Peyer's patch (tissue), 4 donors: ENCODE results near the gene GPR31. TPM values are rescaled to one million over a fixed set of nuclear protein-coding genes. Genes with fewer than 3 reads are reported as not detected.

Experiments used
- DNase-seq, 3 donors: peaks; one replicate each; pipeline ENCODE4 v3.0.0-alpha.2; 2017 to 2019
- H3K27ac ChIP-seq, 4 donors: fragments of 200-600 bp; sonication (generic); one replicate each; pipeline ENCODE4 v1.5.1; 2016 to 2019
- H3K27me3 ChIP-seq, 2 donors: fragments of 200-600 bp; sonication (generic); one replicate each; pipeline ENCODE4 v1.5.1; 2019
- H3K36me3 ChIP-seq, 3 donors: fragments of 200-600 bp; sonication (generic); one replicate each; pipeline ENCODE4 v1.5.1; 2016 to 2019
- H3K4me1 ChIP-seq, 4 donors: fragments of 200-600 bp; sonication (generic); one replicate each; pipeline ENCODE4 v1.5.1; 2016 to 2019
- H3K4me3 ChIP-seq, 4 donors: fragments of 200-600 bp; sonication (generic); 1 replicate in 3 of 4; 2 replicates in 1 of 4; pipeline ENCODE4 v1.5.1; 2016 to 2019; ENCODE audit warnings: mild to moderate bottlenecking in 1 of 4
- H3K9me3 ChIP-seq, 4 donors: fragments of 200-600 bp; sonication (generic); one replicate each; pipeline ENCODE4 v1.5.1; 2016 to 2019; ENCODE audit warnings: mild to moderate bottlenecking in 1 of 4
- CTCF ChIP-seq, 6 experiments: fragments of 450-650 bp in 4 of 6; fragments of 200-600 bp in 2 of 6; sonication (generic) in 1 of 6; IDR thresholded peaks; one replicate each; pipeline ENCODE4 v1.5.1; 2017 to 2019; ENCODE audit warnings: antibody characterized with exemption in 6 of 6, mild to moderate bottlenecking in 3 of 6, moderate library complexity in 1 of 6
- POLR2A ChIP-seq, 2 donors: fragments of 450-650 bp; IDR thresholded peaks; one replicate each; pipeline ENCODE4 v1.5.1; 2017; ENCODE audit warnings: antibody characterized with exemption in 2 of 2, mild to moderate bottlenecking in 2 of 2, moderate library complexity in 2 of 2
- total RNA-seq, 4 donors: library from RNA; depleted of rRNA; stranded (reverse); fragments of >200 nt; gene quantifications; one replicate each; pipeline ENCODE4 v1.1.0, GENCODE V29; 2016

GPR31 gene
- total RNA-seq, 4 donors from 2014 or later, result not detected

- peak in 1 of 3 donors; percentile 45 for DNase-seq
- TF ChIP-seq CTCF (IDR thresholded peaks at IDR 0.05), result no peak
- no peak for TF ChIP-seq POLR2A (IDR thresholded peaks at IDR 0.05)
- peaks cover 0 to 16% (median 11%) of the 10 kb centered on the region in 4 donors for H3K4me1 ChIP-seq
- no peaks in the 10 kb centered on the region for H3K36me3 ChIP-seq
- no peaks in the 10 kb centered on the region for H3K9me3 ChIP-seq
- peak overlapping the region in 2 of 4 donors; percentile 10 to 42 for H3K4me3 ChIP-seq
- H3K27me3 ChIP-seq, result no peaks in the 10 kb centered on the region
- peak overlapping the region in 2 of 4 donors; percentile 52 to 87 for H3K27ac ChIP-seq
Measured at GRCh38 chr6:167125410-167125809, 32.4 kb downstream of the GPR31 start.

GRCh38 chr6:167124753-167125152 lies 33.0 kb downstream of the GPR31 start:
- Histone ChIP-seq H3K27me3 (no peaks in the 10 kb centered on the region), H3K27ac (peak overlapping the region in 2 of 4 donors; percentile 86 to 87), H3K36me3 (no peaks in the 10 kb centered on the region), H3K4me3 (peak overlapping the region in 2 of 4 donors; percentile 32 to 42), H3K9me3 (no peaks in the 10 kb centered on the region), H3K4me1 (peaks cover 0 to 20% (median 11%) of the 10 kb centered on the region in 4 donors)
- no peak for DNase-seq
- no peak for TF ChIP-seq POLR2A (IDR thresholded peaks at IDR 0.05)

GRCh38 chr6:167122827-167123657 lies 34.7 kb downstream of the GPR31 start, which contains the start of gene CCR6:
TSS of gene CCR6 (plus strand) at chr6:167123096. CDS start at chr6:167136135, 13,039 bp downstream.
- Histone ChIP-seq H3K4me1 (peaks cover 0 to 18% (median 15%) of the 10 kb centered on the region in 4 donors), H3K27ac (peak within 1 kb of the TSS; percentile 47 to 87 (median 68)), H3K4me3 (peak within 1 kb of the TSS; percentile 14 to 42 (median 30)), H3K36me3 (no peaks in the 10 kb centered on the region), H3K27me3 (no peaks in the 10 kb centered on the region), H3K9me3 (no peaks in the 10 kb centered on the region)
- no peak for DNase-seq
- no peak for TF ChIP-seq POLR2A (IDR thresholded peaks at IDR 0.05)
- TF ChIP-seq CTCF (IDR thresholded peaks at IDR 0.05), result no peak

GRCh38 chr6:167122041-167122826 lies 35.5 kb downstream of the GPR31 start:
- no peak for TF ChIP-seq POLR2A (IDR thresholded peaks at IDR 0.05)
- TF ChIP-seq CTCF (IDR thresholded peaks at IDR 0.05), result no peak
- Histone ChIP-seq H3K4me1 (peaks cover 0 to 18% (median 15%) of the 10 kb centered on the region in 4 donors), H3K27ac (peak overlapping the region; percentile 47 to 87 (median 68)), H3K4me3 (peak overlapping the region in 3 of 4 donors; percentile 27 to 42 (median 32)), H3K27me3 (no peaks in the 10 kb centered on the region), H3K36me3 (no peaks in the 10 kb centered on the region), H3K9me3 (no peaks in the 10 kb centered on the region)
- DNase-seq, result peak in 2 of 3 donors; percentile 73 to 75

- Histone ChIP-seq H3K9me3 (no peaks in the 10 kb centered on the region), H3K27me3 (no peaks in the 10 kb centered on the region), H3K4me1 (peaks cover 0 to 20% (median 15%) of the 10 kb centered on the region in 4 donors), H3K4me3 (peak overlapping the region in 1 of 4 donors; percentile 21), H3K36me3 (no peaks in the 10 kb centered on the region), H3K27ac (peak overlapping the region; percentile 47 to 87 (median 68))
- TF ChIP-seq CTCF (IDR thresholded peaks at IDR 0.05), result no peak
- no peak for TF ChIP-seq POLR2A (IDR thresholded peaks at IDR 0.05)
- DNase-seq, result no peak
Measured at GRCh38 chr6:167121335-167121841, 36.4 kb downstream of the GPR31 start.
